ENCODE data around the gene RAB31.

The RAB31 gene

DNA sequence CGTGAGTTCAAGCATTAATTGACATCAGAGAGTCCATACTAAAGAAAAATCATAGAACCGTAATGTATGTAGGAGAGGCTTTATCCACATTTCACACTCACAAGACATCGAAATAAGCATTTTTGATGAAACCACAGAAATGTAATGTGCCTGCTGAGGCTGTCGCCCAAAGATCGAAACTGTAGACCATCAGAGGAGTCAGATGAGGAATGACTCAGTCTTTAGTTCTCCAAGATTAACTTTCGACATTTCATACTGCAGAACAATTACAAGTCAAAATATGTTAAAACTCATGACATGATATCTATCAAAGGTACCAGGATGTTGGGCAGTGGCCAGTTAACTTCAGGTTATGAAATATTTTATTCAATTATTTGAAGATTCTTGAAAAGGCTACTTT, 79.6 kb downstream of the RAB31 start:
- TF ChIP-seq PAX5 (IDR thresholded peaks at IDR 0.05; ENCODE audit: insufficient read depth, low read length, severe bottlenecking), result no peak
- TF ChIP-seq POLR2A (IDR thresholded peaks at IDR 0.05; ENCODE audit: low read depth, low read length), result no peak
- TF ChIP-seq POU2F2 (IDR thresholded peaks at IDR 0.05; ENCODE audit: low read depth, low read length), result no peak
- no peak for TF ChIP-seq SPI1 (IDR thresholded peaks at IDR 0.05; ENCODE audit: low read depth, low read length)
- TF ChIP-seq POLR2AphosphoS5 (IDR thresholded peaks at IDR 0.05; ENCODE audit: low read depth, low read length), result no peak
- TF ChIP-seq TAF1 (IDR thresholded peaks at IDR 0.05; ENCODE audit: low read depth, low read length), result no peak
- FAIRE-seq (no peak), DNase-seq (ENCODE audit: insufficient read length, low spot score) (no peak)

DNA sequence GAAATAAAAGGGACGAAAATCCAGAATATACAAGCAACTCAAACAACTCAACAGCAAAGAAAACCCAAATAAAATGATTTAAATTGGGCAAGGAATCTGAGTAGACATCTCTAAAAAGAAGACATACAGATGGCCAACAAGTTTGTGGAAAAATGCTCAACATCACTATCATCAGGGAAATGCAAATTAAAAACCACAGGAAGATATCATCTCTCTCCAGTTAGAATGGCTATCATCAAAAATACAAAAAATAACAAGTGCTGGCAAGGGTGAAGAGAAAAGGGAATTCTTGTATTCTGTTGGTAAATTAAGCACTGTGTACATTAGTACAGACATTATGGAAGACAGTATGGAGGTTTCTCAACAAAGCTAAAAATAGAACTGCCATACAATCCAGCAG, 80.0 kb downstream of the RAB31 start:
- FAIRE-seq, result no peak
- no peak for TF ChIP-seq POU2F2 (IDR thresholded peaks at IDR 0.05; ENCODE audit: low read depth, low read length)
- no peak for TF ChIP-seq POLR2AphosphoS5 (IDR thresholded peaks at IDR 0.05; ENCODE audit: low read depth, low read length)
- TF ChIP-seq POLR2A (IDR thresholded peaks at IDR 0.05; ENCODE audit: low read depth, low read length), result no peak
- no peak for TF ChIP-seq SPI1 (IDR thresholded peaks at IDR 0.05; ENCODE audit: low read depth, low read length)
- TF ChIP-seq TAF1 (IDR thresholded peaks at IDR 0.05; ENCODE audit: low read depth, low read length), result no peak
- no peak for TF ChIP-seq PAX5 (IDR thresholded peaks at IDR 0.05; ENCODE audit: insufficient read depth, low read length, severe bottlenecking)
- DNase-seq (ENCODE audit: insufficient read length, low spot score), result no peak

DNA sequence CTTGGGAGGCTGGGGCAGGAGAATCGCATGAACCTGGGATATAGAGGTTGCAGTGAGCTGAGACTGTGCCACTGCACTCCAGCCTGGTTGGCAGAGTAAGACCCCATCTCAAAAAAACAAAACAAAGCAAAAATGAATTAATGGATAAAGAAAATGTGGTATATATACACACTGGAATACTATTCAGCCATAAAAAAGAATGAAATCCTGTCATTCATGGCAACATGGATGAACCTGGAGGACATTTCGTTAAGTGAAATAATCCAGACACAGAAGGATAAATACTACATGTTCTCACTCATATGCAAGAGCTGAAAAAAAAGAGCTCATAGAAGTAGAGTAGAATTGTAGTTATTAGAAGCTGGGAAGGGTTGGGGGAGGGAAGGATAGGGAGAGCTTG, 80.8 kb downstream of the RAB31 start:
- TF ChIP-seq POLR2A (IDR thresholded peaks at IDR 0.05; ENCODE audit: low read depth, low read length) (no peak), POLR2AphosphoS5 (IDR thresholded peaks at IDR 0.05; ENCODE audit: low read depth, low read length) (no peak), TAF1 (IDR thresholded peaks at IDR 0.05; ENCODE audit: low read depth, low read length) (no peak), PAX5 (IDR thresholded peaks at IDR 0.05; ENCODE audit: insufficient read depth, low read length, severe bottlenecking) (no peak), SPI1 (IDR thresholded peaks at IDR 0.05; ENCODE audit: low read depth, low read length) (no peak), POU2F2 (IDR thresholded peaks at IDR 0.05; ENCODE audit: low read depth, low read length) (no peak)
- DNase-seq (ENCODE audit: insufficient read length, low spot score) (no peak), FAIRE-seq (no peak)

DNA sequence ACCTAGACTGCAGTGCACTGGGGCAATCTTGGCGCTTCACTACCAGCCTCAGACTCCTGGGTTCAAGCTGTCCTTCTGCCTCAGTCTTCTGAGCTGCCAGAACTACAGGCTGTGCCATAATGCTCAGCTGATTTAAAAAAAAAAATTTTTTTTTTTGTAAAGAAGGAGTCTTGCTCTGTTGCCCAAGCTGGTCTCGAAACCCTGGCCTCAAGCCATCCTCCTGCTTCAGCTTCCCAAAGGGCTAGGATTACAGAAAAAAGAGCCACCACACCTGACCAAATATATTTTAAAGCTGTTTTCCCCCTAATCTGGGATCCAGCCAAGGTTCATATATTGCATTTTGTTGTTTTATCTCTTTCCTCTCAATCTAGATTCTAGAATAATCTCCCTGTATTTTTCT, 82.2 kb downstream of the RAB31 start:
- no peak for FAIRE-seq
- no peak for DNase-seq (ENCODE audit: insufficient read length, low spot score)
- no peak for TF ChIP-seq POLR2A (IDR thresholded peaks at IDR 0.05; ENCODE audit: low read depth, low read length)
- TF ChIP-seq PAX5 (IDR thresholded peaks at IDR 0.05; ENCODE audit: insufficient read depth, low read length, severe bottlenecking), result no peak
- no peak for TF ChIP-seq TAF1 (IDR thresholded peaks at IDR 0.05; ENCODE audit: low read depth, low read length)
- no peak for TF ChIP-seq SPI1 (IDR thresholded peaks at IDR 0.05; ENCODE audit: low read depth, low read length)
- no peak for TF ChIP-seq POLR2AphosphoS5 (IDR thresholded peaks at IDR 0.05; ENCODE audit: low read depth, low read length)
- no peak for TF ChIP-seq POU2F2 (IDR thresholded peaks at IDR 0.05; ENCODE audit: low read depth, low read length)

DNA sequence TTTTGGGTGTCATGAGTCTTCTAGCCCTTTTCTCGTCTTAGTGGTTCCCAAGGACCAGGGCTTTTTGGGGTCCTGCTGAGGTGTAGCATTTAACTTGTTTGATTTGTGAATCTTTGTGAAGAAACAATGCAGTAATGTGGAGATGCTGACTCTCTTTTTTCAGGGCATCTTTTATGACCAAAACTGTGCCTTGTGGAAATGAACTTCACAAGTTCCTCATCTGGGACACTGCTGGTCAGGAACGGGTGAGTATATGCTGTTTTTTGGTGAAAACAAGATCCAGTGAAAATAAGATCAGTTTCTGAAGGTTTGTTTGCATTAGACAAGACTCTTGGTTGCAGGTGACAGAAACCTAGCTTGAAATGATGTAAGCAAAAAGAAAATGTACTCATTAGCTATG, 83.9 kb downstream of the RAB31 start:
- no peak for TF ChIP-seq POLR2A (IDR thresholded peaks at IDR 0.05; ENCODE audit: low read depth, low read length)
- TF ChIP-seq SPI1 (IDR thresholded peaks at IDR 0.05; ENCODE audit: low read depth, low read length), result no peak
- no peak for TF ChIP-seq POLR2AphosphoS5 (IDR thresholded peaks at IDR 0.05; ENCODE audit: low read depth, low read length)
- no peak for TF ChIP-seq PAX5 (IDR thresholded peaks at IDR 0.05; ENCODE audit: insufficient read depth, low read length, severe bottlenecking)
- TF ChIP-seq TAF1 (IDR thresholded peaks at IDR 0.05; ENCODE audit: low read depth, low read length), result no peak
- TF ChIP-seq POU2F2 (IDR thresholded peaks at IDR 0.05; ENCODE audit: low read depth, low read length), result no peak
- DNase-seq (ENCODE audit: insufficient read length, low spot score) (no peak), FAIRE-seq (no peak)

DNA sequence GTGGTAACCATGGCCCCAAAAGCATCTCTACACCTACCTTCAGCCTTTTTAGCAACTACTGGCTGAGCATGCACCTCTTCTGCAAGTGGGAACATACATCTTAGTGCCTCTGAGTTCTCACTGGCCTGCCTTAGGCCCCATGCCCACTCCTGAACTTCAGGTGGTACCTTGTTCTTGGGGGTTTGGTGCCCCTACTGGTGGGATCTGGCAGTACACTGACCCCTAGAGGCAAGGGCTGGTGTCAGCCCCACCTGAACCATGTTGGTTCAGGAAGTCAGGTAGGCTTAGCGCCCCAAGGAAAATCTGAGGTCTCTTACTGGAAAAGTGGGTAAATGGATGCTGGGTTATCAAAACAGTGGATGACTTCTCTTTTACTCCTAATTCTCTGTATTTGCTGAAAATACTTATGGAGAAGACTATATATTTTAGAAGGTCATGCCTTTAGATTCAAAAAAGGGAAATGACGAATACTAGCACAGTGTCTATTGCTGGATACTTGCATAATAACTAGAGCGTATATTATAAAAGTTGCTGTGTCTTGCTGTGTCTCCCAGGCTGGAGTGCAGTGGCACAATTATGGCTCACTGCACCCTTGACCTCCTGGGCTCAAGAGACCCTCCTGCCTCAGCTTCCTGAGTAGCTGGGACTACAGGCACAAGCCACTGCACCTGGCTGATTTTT, 84.6 kb downstream of the RAB31 start:
- FAIRE-seq (no peak), DNase-seq (ENCODE audit: insufficient read length, low spot score) (no peak)
- TF ChIP-seq POLR2AphosphoS5 (IDR thresholded peaks at IDR 0.05; ENCODE audit: low read depth, low read length) (no peak), POU2F2 (IDR thresholded peaks at IDR 0.05; ENCODE audit: low read depth, low read length) (no peak), TAF1 (IDR thresholded peaks at IDR 0.05; ENCODE audit: low read depth, low read length) (no peak), POLR2A (IDR thresholded peaks at IDR 0.05; ENCODE audit: low read depth, low read length) (no peak), SPI1 (IDR thresholded peaks at IDR 0.05; ENCODE audit: low read depth, low read length) (no peak), PAX5 (IDR thresholded peaks at IDR 0.05; ENCODE audit: insufficient read depth, low read length, severe bottlenecking) (no peak)

DNA sequence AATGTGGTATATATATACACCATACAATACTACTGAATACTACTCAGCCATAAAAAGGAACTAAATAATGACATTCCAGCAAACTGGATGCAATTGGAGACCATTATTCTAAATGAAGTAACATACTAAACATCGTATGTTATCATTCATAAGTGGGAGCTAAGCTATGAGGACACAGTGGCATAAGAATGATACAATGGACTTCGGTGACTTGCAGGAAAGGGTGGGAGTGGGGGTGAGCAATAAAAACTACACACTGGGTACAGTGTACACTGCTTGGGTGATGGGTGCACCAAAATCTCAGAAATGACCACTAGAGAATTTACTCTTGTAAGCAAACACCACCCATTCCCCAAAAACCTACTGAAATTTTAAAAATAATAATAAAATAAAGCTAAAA, 87.9 kb downstream of the RAB31 start:
- FAIRE-seq (no peak), DNase-seq (ENCODE audit: insufficient read length, low spot score) (no peak)
- TF ChIP-seq POLR2A (IDR thresholded peaks at IDR 0.05; ENCODE audit: low read depth, low read length) (no peak), PAX5 (IDR thresholded peaks at IDR 0.05; ENCODE audit: insufficient read depth, low read length, severe bottlenecking) (no peak), SPI1 (IDR thresholded peaks at IDR 0.05; ENCODE audit: low read depth, low read length) (no peak), POLR2AphosphoS5 (IDR thresholded peaks at IDR 0.05; ENCODE audit: low read depth, low read length) (no peak), POU2F2 (IDR thresholded peaks at IDR 0.05; ENCODE audit: low read depth, low read length) (no peak), TAF1 (IDR thresholded peaks at IDR 0.05; ENCODE audit: low read depth, low read length) (no peak)

DNA sequence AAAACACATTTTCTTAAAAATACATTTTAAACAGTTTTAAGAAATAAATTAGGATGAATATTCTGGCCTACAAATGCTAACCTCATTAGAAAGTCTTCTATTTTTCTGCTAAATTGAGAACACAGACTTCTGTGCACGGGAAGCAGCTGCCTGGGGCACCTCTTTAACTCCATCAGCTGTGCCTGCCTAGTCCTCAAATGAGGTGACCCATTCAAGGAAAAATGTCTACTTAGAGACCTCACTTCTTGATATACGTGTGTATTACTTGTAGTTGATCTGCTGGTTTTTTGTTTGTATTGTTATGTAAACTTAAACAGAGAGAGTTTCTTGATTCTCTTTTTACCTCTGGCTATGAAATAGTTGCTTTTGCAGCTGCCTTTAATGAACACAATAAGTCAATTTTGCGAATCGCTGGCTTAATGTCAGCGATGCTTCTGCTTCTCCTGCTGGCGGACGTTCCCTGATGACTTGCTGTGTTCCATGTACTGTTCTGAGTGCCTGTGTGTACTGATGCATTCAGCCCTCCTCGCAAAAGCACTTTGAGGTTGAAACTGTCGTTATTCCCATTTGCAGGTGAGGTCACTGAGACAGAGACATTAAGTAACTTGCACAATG, 88.9 kb downstream of the RAB31 start:
- FAIRE-seq, result no peak
- DNase-seq (ENCODE audit: insufficient read length, low spot score), result no peak
- TF ChIP-seq POU2F2 (IDR thresholded peaks at IDR 0.05; ENCODE audit: low read depth, low read length) (no peak), POLR2AphosphoS5 (IDR thresholded peaks at IDR 0.05; ENCODE audit: low read depth, low read length) (no peak)

DNA sequence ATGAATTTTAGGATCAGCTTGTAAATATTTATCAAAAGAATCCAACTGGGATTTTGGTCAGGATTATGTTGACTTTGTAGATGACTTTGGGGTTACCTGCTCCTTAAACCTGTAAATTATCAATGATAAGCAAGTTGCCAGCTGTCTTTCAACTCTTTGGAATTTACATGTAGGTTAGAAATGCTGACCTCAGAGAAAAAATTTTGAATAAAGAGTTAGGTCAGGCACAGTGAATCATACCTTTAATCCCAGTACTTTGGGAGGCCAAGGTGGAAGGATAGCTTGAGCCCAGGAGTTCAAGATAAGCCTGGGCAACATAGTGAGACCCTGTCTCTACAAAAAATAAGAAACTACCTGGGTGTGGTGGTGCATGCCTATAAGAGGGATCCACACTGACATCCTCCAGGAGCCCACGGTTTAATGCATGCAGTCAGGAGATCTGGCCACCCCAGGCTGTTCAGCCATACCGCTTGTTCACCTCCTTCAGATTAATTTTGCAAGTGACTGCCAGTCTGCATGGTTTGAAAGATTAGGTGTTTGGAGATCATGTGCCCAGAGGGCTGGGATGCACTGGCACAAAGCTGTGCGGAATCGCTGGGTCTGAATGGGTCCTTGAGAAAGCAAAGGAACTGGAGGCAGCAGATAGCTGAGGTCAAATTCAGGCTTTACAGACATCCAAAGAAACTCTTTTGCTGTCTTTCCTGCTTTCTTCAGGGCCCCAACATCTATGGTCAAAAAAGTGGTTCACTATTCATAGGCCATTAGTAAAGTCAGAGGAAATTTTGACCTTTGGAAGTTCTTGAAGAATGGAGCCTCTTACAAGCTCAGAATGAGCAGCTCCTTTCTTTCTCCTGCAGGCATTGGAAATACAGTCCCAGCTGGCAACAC, 94.3 kb downstream of the RAB31 start:
- DNase-seq (ENCODE audit: insufficient read length, low spot score) (no peak), FAIRE-seq (no peak)
- TF ChIP-seq PAX5 (IDR thresholded peaks at IDR 0.05; ENCODE audit: insufficient read depth, low read length, severe bottlenecking), result no peak
- TF ChIP-seq POLR2AphosphoS5 (IDR thresholded peaks at IDR 0.05; ENCODE audit: low read depth, low read length), result no peak
- TF ChIP-seq POU2F2 (IDR thresholded peaks at IDR 0.05; ENCODE audit: low read depth, low read length), result no peak
- no peak for TF ChIP-seq POLR2A (IDR thresholded peaks at IDR 0.05; ENCODE audit: low read depth, low read length)
- no peak for TF ChIP-seq SPI1 (IDR thresholded peaks at IDR 0.05; ENCODE audit: low read depth, low read length)
- no peak for TF ChIP-seq TAF1 (IDR thresholded peaks at IDR 0.05; ENCODE audit: low read depth, low read length)

Measured in GM12891 (cell line).